H1 (cell line): ENCODE measurements around the gene MARCHF3. TPM values are rescaled to one million over a fixed set of nuclear protein-coding genes. Genes with fewer than 3 reads are reported as not detected.
"Not testable (repeated sequence)": the region's sequence is repeated elsewhere in the genome, so short reads cannot be mapped to it uniquely, and the experiment has no call there.

ENCODE experiments used
- CTCF ChIA-PET: fragments of 300-600 bp; sonication (Branson Sonifier 250); formaldehyde crosslinking; loops from one replicate; lab custom pipeline; 2021; ENCODE audit not compliant: partially characterized antibody; lab: Charles Lee
- POLR2A ChIA-PET: fragments of 300-600 bp; sonication (Branson Sonifier 250); formaldehyde crosslinking; loops from one replicate; lab custom pipeline; 2021; ENCODE audit warnings: inconsistent platforms; ENCODE audit not compliant: partially characterized antibody; lab: Charles Lee
- DNase-seq, 2 experiments: peaks; one replicate each; pipeline versions ENCODE4 v3.0.0 to v3.0.0-alpha.2; 2010 to 2022; ENCODE audit warnings: low spot score in 2 of 2, low read depth in 1 of 2, mixed read lengths in 1 of 2
- FAIRE-seq: peaks from 2 replicates; lab custom pipeline; 2011; peaks lifted over from hg19 to GRCh38; lab: Jason Lieb, UNC
- H2AFZ ChIP-seq: 2 replicates; pipeline ENCODE4 v1.8.1; 2012; ENCODE audit warnings: low read length, inconsistent platforms
- H2AK5ac ChIP-seq: 2 replicates; pipeline ENCODE4 v1.6.1; 2013; ENCODE audit warnings: low read depth, low read length
- H2BK120ac ChIP-seq: replicated peaks from 2 replicates; pipeline ENCODE3; 2013; ENCODE audit warnings: low read depth, low read length, inconsistent platforms
- H2BK12ac ChIP-seq: 2 replicates; pipeline ENCODE4 v1.6.1; 2013; ENCODE audit warnings: low read depth, low read length
- H2BK15ac ChIP-seq: 2 replicates; pipeline ENCODE4 v1.6.1; 2013; ENCODE audit warnings: low read length
- H2BK20ac ChIP-seq: 2 replicates; pipeline ENCODE4 v1.6.1; 2013; ENCODE audit warnings: low read length
- H2BK5ac ChIP-seq: 2 replicates; pipeline ENCODE4 v1.6.1; 2013; ENCODE audit warnings: low read depth, low read length
- H3K14ac ChIP-seq: 2 replicates; pipeline ENCODE4 v1.6.1; 2013; ENCODE audit warnings: inconsistent platforms; ENCODE audit not compliant: insufficient read length
- H3K18ac ChIP-seq: 2 replicates; pipeline ENCODE4 v1.6.1; 2013; ENCODE audit warnings: low read length; ENCODE audit errors: extremely low read depth
- H3K23ac ChIP-seq: 2 replicates; pipeline ENCODE4 v1.6.1; 2013; ENCODE audit warnings: inconsistent platforms; ENCODE audit not compliant: insufficient read length
- H3K23me2 ChIP-seq: 2 replicates; pipeline ENCODE4 v1.6.1; 2013; ENCODE audit warnings: low read depth, low read length
- H3K27ac ChIP-seq: 2 replicates; pipeline ENCODE4 v1.6.1; 2011; ENCODE audit warnings: low read depth, low read length, inconsistent platforms
- H3K27me3 ChIP-seq, 4 experiments: replicated peaks in 1 of 4; 1 replicate in 1 of 4; 2 replicates in 3 of 4; pipeline versions ENCODE4 v1.6.1 to v1.8.1; 2011 to 2013; ENCODE audit warnings: low read length in 3 of 4, mild to moderate bottlenecking in 3 of 4, inconsistent platforms in 2 of 4, mixed read lengths in 2 of 4, moderate library complexity in 1 of 4; ENCODE audit not compliant: control insufficient read depth in 3 of 4, insufficient read depth in 3 of 4; ENCODE audit errors: extremely low read depth in 1 of 4
- H3K36me3 ChIP-seq, 4 experiments: 2 replicates each; pipeline versions ENCODE4 v1.6.1 to v1.8.1; 2011 to 2013; ENCODE audit warnings: mild to moderate bottlenecking in 4 of 4, low read length in 3 of 4, moderate library complexity in 2 of 4, control low read depth in 1 of 4, inconsistent platforms in 1 of 4; ENCODE audit not compliant: insufficient read depth in 4 of 4, control insufficient read depth in 2 of 4
- H3K4ac ChIP-seq: replicated peaks from 2 replicates; pipeline ENCODE3; 2013; ENCODE audit warnings: low read length, low read depth, mixed read lengths, inconsistent platforms; ENCODE audit not compliant: insufficient read length
- H3K4me1 ChIP-seq, 4 experiments: replicated peaks in 1 of 4; 1 replicate in 1 of 4; 2 replicates in 3 of 4; pipeline versions ENCODE4 v1.6.1 to v1.8.1; 2011 to 2013; ENCODE audit warnings: low read length in 3 of 4, inconsistent platforms in 2 of 4, mixed read lengths in 1 of 4; ENCODE audit not compliant: insufficient read depth in 4 of 4, control insufficient read depth in 3 of 4
- H3K4me2 ChIP-seq, 2 experiments: 2 replicates each; pipeline versions ENCODE4 v1.6.1 to v1.8.1; 2011 to 2013; ENCODE audit warnings: low read depth in 2 of 2, low read length in 2 of 2, control low read depth in 1 of 2, inconsistent platforms in 1 of 2, mild to moderate bottlenecking in 1 of 2; ENCODE audit not compliant: insufficient read depth in 1 of 2
- H3K4me3 ChIP-seq, 4 experiments: fragments of 200-600, 300-600 bp in 1 of 4; sonication (generic), shearing (Covaris generic), sonication (Bioruptor Twin) in 1 of 4; 2 replicates each; pipeline versions ENCODE4 v1.5.1 to v1.8.1; 2011 to 2016; ENCODE audit warnings: low read length in 4 of 4, low read depth in 3 of 4, control low read depth in 2 of 4, inconsistent platforms in 2 of 4, mild to moderate bottlenecking in 2 of 4, mixed read lengths in 1 of 4, moderate library complexity in 1 of 4; ENCODE audit not compliant: insufficient read depth in 2 of 4; ENCODE audit errors: extremely low read depth in 1 of 4
- H3K56ac ChIP-seq: replicated peaks from 2 replicates; pipeline ENCODE3; 2013; ENCODE audit warnings: low read depth, mild to moderate bottlenecking, mixed read lengths, low read length, inconsistent platforms; ENCODE audit not compliant: insufficient read length
- H3K79me1 ChIP-seq: 2 replicates; pipeline ENCODE4 v1.6.1; 2013; ENCODE audit warnings: low read depth, low read length, control low read depth
- H3K79me2 ChIP-seq, 2 experiments: 2 replicates each; pipeline versions ENCODE4 v1.6.1 to v1.8.1; 2012 to 2013; ENCODE audit warnings: low read length in 2 of 2, mild to moderate bottlenecking in 2 of 2, inconsistent platforms in 1 of 2; ENCODE audit not compliant: insufficient read depth in 2 of 2, control insufficient read depth in 1 of 2
- H3K9ac ChIP-seq, 4 experiments: replicated peaks in 1 of 4; 1 replicate in 1 of 4; 2 replicates in 3 of 4; pipeline versions ENCODE4 v1.6.1 to v1.8.1; 2011 to 2013; ENCODE audit warnings: low read depth in 3 of 4, low read length in 3 of 4, control low read depth in 2 of 4, mild to moderate bottlenecking in 2 of 4, moderate library complexity in 2 of 4, inconsistent platforms in 1 of 4; ENCODE audit errors: extremely low read depth in 1 of 4
- H3K9me3 ChIP-seq, 2 experiments: 2 replicates each; pipeline versions ENCODE4 v1.6.1 to v1.8.1; 2012 to 2013; ENCODE audit warnings: mild to moderate bottlenecking in 2 of 2, moderate library complexity in 2 of 2, control low read depth in 1 of 2, inconsistent platforms in 1 of 2, low read depth in 1 of 2, low read length in 1 of 2, mixed read lengths in 1 of 2; ENCODE audit not compliant: insufficient read depth in 2 of 2
- H4K20me1 ChIP-seq, 2 experiments: replicated peaks in 1 of 2; 2 replicates each; pipeline versions ENCODE3 to v1.8.1; 2011 to 2013; ENCODE audit warnings: inconsistent platforms in 2 of 2, low read length in 2 of 2, mild to moderate bottlenecking in 1 of 2; ENCODE audit not compliant: insufficient read depth in 2 of 2, control insufficient read depth in 1 of 2
- H4K5ac ChIP-seq: 2 replicates; pipeline ENCODE4 v1.6.1; 2013; ENCODE audit warnings: low read length, low read depth, mixed read lengths, inconsistent platforms; ENCODE audit not compliant: insufficient read length
- H4K8ac ChIP-seq: 2 replicates; pipeline ENCODE4 v1.8.0; 2013; ENCODE audit warnings: mild to moderate bottlenecking, moderate library complexity, low read length, inconsistent platforms; ENCODE audit not compliant: insufficient read depth; ENCODE audit errors: extremely low read depth
- H4K91ac ChIP-seq: replicated peaks from 2 replicates; pipeline ENCODE3; 2013; ENCODE audit warnings: low read length, mixed read lengths, inconsistent platforms; ENCODE audit not compliant: insufficient read length
- WGBS, 2 experiments: shearing (Covaris generic) in 1 of 2; methylation state at CpG; one replicate each; pipeline versions ENCODE4 v1.1.6 to v1.1.7; 2013 to 2015; ENCODE audit warnings: low lambda C conversion rate in 2 of 2, mixed read lengths in 2 of 2, inconsistent platforms in 1 of 2, low coverage in 1 of 2, missing lambda C conversion rate in 1 of 2; ENCODE audit not compliant: insufficient replicate concordance in 2 of 2, insufficient coverage in 1 of 2, insufficient read length in 1 of 2; ENCODE audit errors: extremely low coverage in 1 of 2, missing lambda C conversion rate in 1 of 2; 5-methylcytosine and 5-hydroxymethylcytosine counted together
- polyA plus RNA-seq, 7 experiments: library from polyadenylated mRNA; depleted of rRNA in 3 of 7; stranded (reverse) in 5 of 7; unstranded in 2 of 7; fragments of >200 nt in 5 of 7; fragments of 200-250 nt in 2 of 7; gene quantifications; 1 replicate in 5 of 7; 2 replicates in 1 of 7; 4 replicates in 1 of 7; pipeline versions ENCODE4 v1.2.1 to v1.2.3, GENCODE V29; 2011 to 2013; ENCODE audit warnings: missing spikeins in 2 of 7, mixed read lengths in 2 of 7
- total RNA-seq: library from RNA; stranded (reverse); fragmentation: NEBNext Ultra II Directional; extraction: Animal tissue kit (Norgen Biotek cat#: 25700); gene quantifications from 2 replicates; pipeline ENCODE4 v1.2.1, GENCODE V29; 2021

Gene MARCHF3
- total and polyA plus RNA-seq, 2 of the 8 experiments (the other 6 are each of a cell fraction or from before 2014, with no cell fraction given) = 12.0 to 16.9 TPM

DNA sequence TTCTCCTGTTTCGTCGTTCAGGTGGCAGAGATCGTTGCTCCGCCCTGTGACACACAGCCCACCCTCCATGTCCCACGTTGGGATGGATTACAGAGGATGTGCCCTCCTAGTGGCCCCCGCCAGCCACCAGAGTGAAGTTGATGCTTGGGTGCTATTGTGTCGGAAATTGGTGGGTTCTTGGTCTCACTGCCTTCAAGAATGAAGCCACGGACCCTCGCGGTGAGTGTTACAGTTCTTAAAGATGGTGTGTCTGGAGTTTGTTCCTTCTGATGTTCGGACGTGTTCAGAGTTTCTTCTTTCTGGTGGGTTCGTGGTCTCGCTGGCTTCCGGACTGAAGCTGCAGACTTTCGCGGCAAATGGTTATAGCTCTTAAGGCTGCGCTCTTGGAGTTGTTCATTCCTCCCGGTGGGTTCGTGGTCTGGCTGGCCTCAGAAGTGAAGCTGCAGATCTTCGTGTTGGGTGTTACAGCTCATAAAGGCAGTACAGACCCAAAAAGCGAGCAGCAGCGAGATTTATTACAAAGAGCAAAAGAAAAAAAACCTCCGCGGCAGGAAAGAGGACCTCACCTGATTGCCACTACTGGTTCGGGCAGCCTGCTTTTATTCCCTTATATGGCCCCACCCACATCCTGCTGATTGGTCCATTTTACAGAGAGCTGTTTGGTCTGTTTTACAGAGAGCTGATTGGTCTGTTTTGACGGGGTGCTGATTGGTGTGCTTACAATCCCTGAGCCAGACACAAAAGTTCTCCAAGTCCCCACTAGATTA lies 176.6 kb downstream of the MARCHF3 start:
- not testable (repeated sequence) for H3K9ac ChIP-seq, H3K79me2 ChIP-seq, H4K20me1 ChIP-seq, FAIRE-seq, H2BK120ac ChIP-seq, H3K27me3 ChIP-seq, H3K4me2 ChIP-seq, H3K23ac ChIP-seq, H3K18ac ChIP-seq, H3K4me1 ChIP-seq, H3K79me1 ChIP-seq, H3K4ac ChIP-seq, H3K27ac ChIP-seq, H2AK5ac ChIP-seq, H2BK5ac ChIP-seq, H4K8ac ChIP-seq, H4K5ac ChIP-seq, H3K56ac ChIP-seq, H2BK20ac ChIP-seq, H3K9me3 ChIP-seq, H3K4me3 ChIP-seq, H3K23me2 ChIP-seq, H4K91ac ChIP-seq, H3K14ac ChIP-seq, H2AFZ ChIP-seq
- DNase-seq = peak in 1 of 2 experiments; percentile 28
- Histone ChIP-seq H2BK15ac (peak overlapping the region; percentile 16; the same call in 1 of the 2 replicates), H3K36me3 (peaks cover 0 to 10% (median 2%) of the 10 kb centered on the region in 4 experiments; a peak in 3 of 8 replicates), H2BK12ac (peak overlapping the region; percentile 76; the same call in 1 of the 2 replicates)
- ChIA-PET POLR2A (interaction anchor here (1.5 kb wide), 1 partner anchor 12 kb away, joined by 3 read pairs; no protein-coding TSS in a partner anchor), CTCF (interaction anchor here (0.7 to 1.6 kb wide), 4 partner anchors 11 to 249 kb away, joined by 3 to 5 read pairs (median 4); no protein-coding TSS in a partner anchor)
- WGBS, 2 experiments = 91% methylated on average over 27 of the region's 27 CpGs; no CpG with 5 or more reads in 1 of the 2 experiments
